Coronary artery (tissue), 2 donors: ENCODE data around the gene NMUR1.

Experiments
- DNase-seq: peaks from one replicate; pipeline ENCODE4 v3.0.0-alpha.2; 2017; ENCODE audit warnings: low spot score
- H3K27ac ChIP-seq, 2 donors: fragments of 200-600 bp; sonication (generic); one replicate each; pipeline ENCODE4 v1.5.1; 2016 to 2019
- H3K4me3 ChIP-seq: fragments of 200-600 bp; sonication (generic); 2 replicates; pipeline ENCODE4 v1.5.1; 2016; ENCODE audit warnings: mild to moderate bottlenecking, moderate library complexity
- CTCF ChIP-seq: fragments of 200-600 bp; sonication (generic); IDR thresholded peaks from one replicate; pipeline ENCODE4 v1.5.1; 2019; ENCODE audit warnings: antibody characterized with exemption

NMUR1 gene

GRCh38 chr2:231528636-231529030 lies 1.6 kb downstream of the NMUR1 start:
- Histone ChIP-seq H3K4me3 (no peak overlapping the region), H3K27ac (no peak overlapping the region)
- no peak for DNase-seq
- TF ChIP-seq CTCF = no peak

GRCh38 chr2:231527955-231528635 lies 2.1 kb downstream of the NMUR1 start:
- Histone ChIP-seq H3K27ac (no peak overlapping the region), H3K4me3 (no peak overlapping the region)
- TF ChIP-seq CTCF = no peak
- DNase-seq = no peak

- Histone ChIP-seq H3K4me3 (no peak overlapping the region), H3K27ac (no peak overlapping the region)
- no peak for TF ChIP-seq CTCF
- DNase-seq = no peak
Observed at GRCh38 chr2:231527091-231527395, 3.2 kb downstream of the NMUR1 start.

GRCh38 chr2:231526341-231527090 lies 3.7 kb downstream of the NMUR1 start:
- Histone ChIP-seq H3K4me3 (no peak overlapping the region), H3K27ac (no peak overlapping the region)
- TF ChIP-seq CTCF = no peak
- DNase-seq = no peak

- no peak for DNase-seq
- no peak overlapping the region for H3K4me3 ChIP-seq
- TF ChIP-seq CTCF = no peak
- no peak overlapping the region for H3K27ac ChIP-seq
Observed at GRCh38 chr2:231525248-231526163, 4.7 kb downstream of the NMUR1 start.

- Histone ChIP-seq H3K4me3 (no peak overlapping the region), H3K27ac (no peak overlapping the region)
- DNase-seq = no peak
- no peak for TF ChIP-seq CTCF
Observed at GRCh38 chr2:231524477-231525247, 5.6 kb downstream of the NMUR1 start.
